ENCODE results near the gene CNBD2.
"Not testable (repeated sequence)": the region's sequence is repeated elsewhere in the genome, so short reads cannot be mapped to it uniquely, and the experiment has no call there.

- not testable (repeated sequence) for TF ChIP-seq CTCF (conservative IDR thresholded peaks at IDR 0.05 in 1 of 2, IDR thresholded peaks at IDR 0.05 in 1 of 2; ENCODE audit: extremely low read depth in 1 of 2, insufficient read depth in 1 of 2, low read depth in 1 of 2, low read length in 2 of 2); EZH2 (IDR thresholded peaks at IDR 0.05; ENCODE audit: borderline replicate concordance, low read length)
Measured at GRCh38 chr20:36001331-36001730, 32.9 kb downstream of the CNBD2 start.
